Stomach (tissue), 4 donors: ENCODE measurements around the gene GIPC3.

Source experiments
- CTCF ChIP-seq, 7 experiments: fragments of 450-650 bp in 4 of 7; fragments of 200-600 bp in 3 of 7; sonication (generic) in 3 of 7; IDR thresholded peaks; one replicate each; pipeline ENCODE4 v1.5.1; 2016 to 2019; ENCODE audit warnings: antibody characterized with exemption in 7 of 7, control low read depth in 2 of 7, mild to moderate bottlenecking in 1 of 7
- EP300 ChIP-seq: sonication (generic); formaldehyde crosslinking; IDR thresholded peaks from one replicate; pipeline ENCODE4 v1.6.1; 2017; ENCODE audit warnings: antibody characterized with exemption
- POLR2A ChIP-seq, 4 donors: fragments of 450-650 bp; IDR thresholded peaks; one replicate each; pipeline ENCODE4 v1.6.1; 2016; ENCODE audit warnings: antibody characterized with exemption in 4 of 4, control low read depth in 2 of 4, mild to moderate bottlenecking in 1 of 4, moderate library complexity in 1 of 4
- POLR2AphosphoS5 ChIP-seq, 3 donors: sonication (generic); formaldehyde crosslinking; IDR thresholded peaks; one replicate each; pipeline ENCODE4 v1.6.1; 2016; ENCODE audit warnings: antibody characterized with exemption in 3 of 3

GRCh38 chr19:3570606-3571011 is 14.7 kb upstream of the GIPC3 start:
- TF ChIP-seq CTCF (IDR thresholded peaks at IDR 0.05) (no peak), POLR2AphosphoS5 (IDR thresholded peaks at IDR 0.05) (no peak), EP300 (no peak), POLR2A (IDR thresholded peaks at IDR 0.05) (no peak)
